ENCODE data around the gene EFEMP2. TPM values are rescaled to one million over a fixed set of nuclear protein-coding genes. Genes with fewer than 3 reads are reported as not detected.
A peak's percentile ranks its signal among the peaks of the same experiment; 100 is the strongest.
"Not testable (repeated sequence)": the region's sequence is repeated elsewhere in the genome, so short reads cannot be mapped to it uniquely, and the experiment has no call there.

EFEMP2 gene
- total RNA-seq, 2 donors from 2014 or later: 111 to 131 TPM

DNA sequence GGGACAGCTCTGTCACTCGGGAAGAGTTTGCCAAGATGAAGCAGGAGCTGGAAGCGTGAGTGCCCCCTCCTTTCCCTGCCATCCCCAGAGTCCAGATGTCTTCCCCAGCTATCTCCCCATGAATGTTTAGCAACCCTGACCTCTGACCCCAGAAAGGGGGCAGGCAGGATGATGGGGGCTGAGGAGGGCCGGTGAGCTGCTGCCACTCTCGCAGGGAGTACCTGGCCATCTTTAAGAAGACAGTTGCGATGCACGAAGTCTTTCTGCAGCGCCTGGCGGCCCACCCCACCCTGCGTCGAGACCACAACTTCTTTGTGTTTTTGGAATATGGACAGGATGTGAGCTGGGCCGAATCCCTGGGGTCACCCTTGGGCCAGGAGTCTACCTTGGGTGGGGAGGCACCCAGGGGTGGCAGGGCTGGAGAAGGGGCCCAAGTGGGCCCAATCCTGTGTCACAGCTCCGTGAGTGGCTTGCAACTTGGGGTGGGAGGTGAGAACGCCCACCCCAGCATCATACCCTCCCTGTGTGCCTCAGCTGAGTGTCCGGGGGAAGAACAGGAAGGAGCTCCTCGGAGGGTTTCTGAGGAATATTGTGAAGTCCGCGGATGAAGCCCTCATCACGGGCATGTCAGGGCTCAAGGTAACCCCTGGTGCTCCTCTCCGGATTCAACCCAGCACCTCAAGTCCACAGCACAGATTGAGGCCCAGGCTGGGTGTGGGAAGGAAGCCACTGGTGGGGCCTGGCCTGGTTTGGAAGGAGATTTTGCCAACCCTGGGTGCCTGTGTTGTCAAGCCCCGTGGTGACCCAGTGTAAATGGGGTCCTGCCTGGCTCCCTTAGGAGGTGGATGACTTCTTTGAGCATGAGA, 22.1 kb downstream of the EFEMP2 start:
- DNase-seq (ENCODE audit: low spot score): peak; percentile 72
- intact Hi-C loops (cut with DNase I): no loop called here

DNA sequence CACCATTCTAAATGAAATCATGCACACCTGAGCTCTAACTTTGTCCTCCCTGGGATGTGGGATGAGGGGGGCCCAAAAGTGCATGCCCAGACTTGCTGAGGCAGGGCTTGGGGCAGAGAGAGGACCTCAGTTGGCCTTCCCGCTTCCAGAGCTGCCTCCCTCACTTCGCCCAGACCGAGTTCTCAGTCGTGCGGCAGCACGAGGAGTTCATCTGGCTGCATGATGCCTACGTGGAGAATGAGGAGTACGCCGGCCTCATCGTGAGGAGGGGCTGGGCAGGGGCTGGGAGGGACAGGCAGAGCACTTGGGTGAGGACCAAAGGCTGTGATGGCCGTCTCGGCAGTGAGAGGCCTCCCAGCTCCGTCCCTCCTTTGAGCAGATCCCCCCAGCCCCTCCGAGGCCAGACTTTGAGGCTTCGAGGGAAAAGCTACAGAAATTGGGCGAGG, 22.8 kb downstream of the EFEMP2 start:
- intact Hi-C loops (cut with DNase I): no loop called here
- DNase-seq (ENCODE audit: low spot score): no peak

GRCh38 chr11:65849366-65849765, 23.2 kb downstream of the EFEMP2 start:
- peak; percentile 77 for DNase-seq (ENCODE audit: low spot score)
- intact Hi-C loops (cut with DNase I): no loop called here

- intact Hi-C loops (cut with DNase I); DNase-seq (ENCODE audit: low spot score): not testable (repeated sequence)
Measured at GRCh38 chr11:65848693-65849092, 23.9 kb downstream of the EFEMP2 start.

DNA sequence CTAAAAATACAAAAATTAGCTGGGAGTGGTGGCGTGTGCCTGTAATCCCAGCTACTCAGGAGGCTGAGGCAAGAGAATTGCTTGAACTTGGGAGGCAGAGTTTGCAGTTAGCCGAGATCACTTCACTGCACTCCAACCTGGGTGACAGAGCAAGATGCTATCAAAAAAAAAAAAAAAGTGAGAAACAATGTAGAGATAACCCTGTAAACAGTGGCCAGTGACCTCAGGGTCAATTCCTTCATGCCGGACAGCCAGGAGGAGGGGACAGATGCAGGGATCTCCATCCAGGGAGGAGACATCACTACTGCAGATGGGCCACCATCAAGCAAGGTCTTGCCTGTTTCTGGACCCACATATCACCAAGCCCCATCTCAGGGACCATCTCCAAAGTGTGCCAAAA, 24.9 kb downstream of the EFEMP2 start:
- intact Hi-C loops (cut with DNase I): no loop called here
- peak; percentile 29 for DNase-seq (ENCODE audit: low spot score)

DNA sequence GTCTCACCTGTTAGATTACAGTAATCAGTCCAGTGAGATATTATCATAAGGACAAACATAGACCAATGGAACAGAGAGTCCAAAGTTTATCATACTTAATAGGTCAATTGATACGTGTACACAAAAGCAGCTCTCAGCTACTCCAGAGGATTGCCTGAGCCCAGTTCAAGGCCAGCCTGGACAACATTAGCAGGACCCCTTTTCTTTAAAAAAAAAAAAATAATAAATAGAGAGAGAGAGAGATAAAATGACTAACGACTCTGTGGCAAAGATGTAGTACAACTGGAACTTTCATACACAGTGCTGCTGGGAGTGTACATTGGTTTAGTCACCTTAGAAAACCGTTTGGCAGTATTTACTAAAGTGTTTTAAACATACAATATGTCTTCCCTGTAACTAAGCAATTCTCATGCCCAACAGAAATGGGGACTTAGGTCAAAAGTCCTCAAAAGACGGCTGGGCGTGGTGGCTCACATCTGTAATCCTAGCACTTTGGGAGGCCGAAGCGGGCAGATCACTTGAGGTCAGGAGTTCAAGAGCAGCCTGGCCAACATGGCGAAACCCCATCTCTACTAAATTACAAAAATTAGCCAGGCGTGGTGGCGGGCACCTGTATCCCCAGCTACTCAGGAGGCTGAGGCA, 28.2 kb downstream of the EFEMP2 start:
- intact Hi-C loops (cut with DNase I): no loop called here
- DNase-seq (ENCODE audit: low spot score): peak; percentile 15

- intact Hi-C loops (cut with DNase I): no loop called here
- no peak for DNase-seq (ENCODE audit: low spot score)
Measured at GRCh38 chr11:65843811-65844210, 28.8 kb downstream of the EFEMP2 start.

- no peak for DNase-seq (ENCODE audit: low spot score)
- intact Hi-C loops (cut with DNase I): no loop called here
Measured at GRCh38 chr11:65842144-65842543, 30.5 kb downstream of the EFEMP2 start.

DNA sequence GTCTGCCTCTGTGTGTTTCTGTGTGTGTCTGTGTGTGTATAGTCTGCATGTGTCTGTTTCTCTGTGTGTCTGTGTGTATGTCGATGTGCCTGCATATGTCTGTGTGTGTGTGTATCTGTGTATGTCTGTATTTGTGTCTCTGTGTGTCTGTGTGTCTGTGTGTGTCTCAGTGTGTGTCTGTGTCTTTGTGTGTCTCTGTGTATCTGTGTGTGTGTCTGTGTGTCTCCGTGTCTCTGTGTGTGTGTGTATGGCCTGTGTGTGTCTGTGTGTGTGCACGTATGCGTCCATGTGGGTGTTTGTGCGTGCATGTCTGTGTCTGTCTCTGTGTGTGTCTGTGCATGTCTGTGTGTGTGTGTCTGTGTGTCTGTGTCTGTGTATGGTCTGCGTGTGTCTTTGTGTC, 38.4 kb downstream of the EFEMP2 start:
- intact Hi-C loops (cut with DNase I): no loop called here
- no peak for DNase-seq (ENCODE audit: low spot score)

- peak; percentile 99 for DNase-seq (ENCODE audit: low spot score)
- intact Hi-C loops (cut with DNase I): no loop called here
Measured at GRCh38 chr11:65833297-65834030, 39.1 kb downstream of the EFEMP2 start, which contains the start of gene SNX32. Gene SNX32, plus strand, starts transcription at chr11:65833963. Its CDS starts 103 bp downstream, at chr11:65834066.

- DNase-seq (ENCODE audit: low spot score); intact Hi-C loops (cut with DNase I): not testable (repeated sequence)
Measured at GRCh38 chr11:65832231-65832630, 40.4 kb downstream of the EFEMP2 start.

- peak; percentile 5 for DNase-seq (ENCODE audit: low spot score)
- intact Hi-C loops (cut with DNase I): no loop called here
Measured at GRCh38 chr11:65829459-65829858, 43.1 kb downstream of the EFEMP2 start.

GRCh38 chr11:65826984-65827735, 45.4 kb downstream of the EFEMP2 start:
- peak; percentile 32 for DNase-seq (ENCODE audit: low spot score)
- intact Hi-C loops (cut with DNase I): no loop called here

DNA sequence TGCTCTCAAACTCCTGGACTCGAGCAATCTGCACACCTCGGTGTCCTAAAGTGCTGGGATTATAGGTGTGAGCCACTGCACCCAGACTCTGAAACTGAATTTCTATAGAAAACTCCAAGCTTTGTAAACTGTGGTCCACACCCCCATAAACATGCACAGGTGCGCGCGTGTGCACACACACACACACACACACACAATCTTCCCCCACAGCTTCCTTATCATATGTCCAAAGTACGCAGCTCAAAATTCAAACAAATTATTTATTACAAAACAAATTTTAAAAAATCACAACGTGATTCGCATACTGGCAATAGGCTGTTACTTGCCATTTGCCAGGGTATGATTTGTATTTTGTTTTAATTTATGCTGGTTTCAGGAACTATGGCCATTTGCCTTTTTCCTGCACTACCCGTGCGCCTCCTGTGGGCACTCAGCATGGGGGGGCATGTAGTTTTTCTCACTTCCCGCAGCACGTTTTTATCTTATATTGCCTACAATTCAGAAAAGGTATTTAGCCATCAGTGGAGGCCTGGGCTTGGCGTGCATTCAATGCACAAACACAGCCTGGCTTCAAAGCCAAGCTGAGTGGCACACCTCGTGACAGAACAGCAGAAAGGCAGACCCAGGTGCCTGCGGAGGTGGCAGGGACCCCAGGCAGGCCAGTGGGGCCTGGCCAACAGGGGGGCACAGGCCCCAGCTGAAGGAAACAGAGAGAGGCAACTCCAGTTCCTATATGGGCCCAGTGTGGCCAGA, 49.6 kb downstream of the EFEMP2 start:
- intact Hi-C loops (cut with DNase I): loop anchor here in 1 of 2 donors (5.0 kb wide), 1 partner anchor 644 kb away; the partner anchor contains the start of gene PELI3
- peak; percentile 9 for DNase-seq (ENCODE audit: low spot score)

DNA sequence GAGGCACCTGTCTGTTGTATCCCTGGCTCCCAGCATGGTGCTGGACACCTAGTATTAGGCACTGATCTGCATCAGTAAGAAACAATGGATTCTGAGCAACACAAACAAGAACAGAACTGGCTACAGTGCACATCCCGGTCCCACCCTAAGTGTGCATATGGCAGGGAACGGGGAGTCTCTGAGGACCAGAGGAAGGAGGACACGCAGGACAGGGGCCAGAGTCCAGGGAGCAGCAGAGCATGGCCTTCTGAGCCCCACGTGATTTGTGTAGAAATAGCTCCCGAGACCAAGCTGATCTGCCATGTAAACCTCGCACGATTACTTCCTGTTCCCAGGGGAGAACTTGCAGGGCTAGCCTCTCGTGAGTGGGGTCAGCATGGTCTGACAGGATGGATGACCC, 51.5 kb downstream of the EFEMP2 start:
- intact Hi-C loops (cut with DNase I): loop anchor here in 1 of 2 donors (5.0 kb wide), 1 partner anchor 646 kb away; the partner anchor contains the start of gene PELI3
- peak; percentile 26 for DNase-seq (ENCODE audit: low spot score)

DNA sequence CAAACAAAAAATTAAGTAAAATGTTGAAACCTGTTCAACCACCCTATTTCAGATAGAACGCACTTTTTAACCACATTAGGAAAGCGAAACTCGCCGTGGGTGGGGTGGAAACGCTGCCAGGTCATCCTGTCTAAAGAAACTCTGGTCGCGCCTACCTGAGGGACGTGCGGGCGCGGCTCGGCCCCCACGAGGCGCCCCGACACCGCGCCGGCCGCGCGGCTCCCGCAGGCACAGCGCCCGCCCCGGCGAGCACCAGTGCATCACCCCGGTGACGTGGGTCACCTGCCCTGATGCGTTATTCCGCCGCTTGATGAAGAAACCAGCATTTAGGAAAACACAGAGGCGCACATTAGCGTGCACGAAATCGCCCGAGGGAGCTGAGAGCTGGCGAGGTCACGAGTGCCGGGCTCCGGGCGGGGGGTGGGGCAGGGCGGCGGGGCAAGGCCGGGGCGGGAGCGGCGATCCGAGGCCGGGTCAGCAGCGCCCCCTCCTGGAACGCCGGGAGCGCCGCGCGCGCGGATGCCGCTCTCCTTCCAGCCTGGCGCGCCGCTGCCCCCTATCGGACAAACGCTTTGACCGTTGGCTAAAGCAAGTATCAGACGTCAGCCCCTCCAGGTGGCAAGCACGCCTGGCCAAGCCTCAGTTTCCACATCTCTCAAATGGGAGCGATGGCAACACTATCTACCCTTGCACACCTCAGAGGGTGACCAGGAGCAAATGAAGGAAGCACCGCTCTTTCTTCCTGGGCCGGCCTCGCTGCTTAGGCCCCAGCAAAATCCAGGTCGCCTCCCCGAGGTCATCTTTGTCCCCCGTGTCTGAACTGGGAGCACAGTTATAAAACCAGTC, 54.5 kb downstream of the EFEMP2 start:
- peak; percentile 99 for DNase-seq (ENCODE audit: low spot score)
- intact Hi-C loops (cut with DNase I): loop anchor here in 1 of 2 donors (2.0 to 5.0 kb wide), 2 partner anchors 37 to 111 kb away; partner anchors contain the start of gene AP5B1

GRCh38 chr11:65817312-65817834, 55.2 kb downstream of the EFEMP2 start:
- peak; percentile 47 for DNase-seq (ENCODE audit: low spot score)
- intact Hi-C loops (cut with DNase I): loop anchor here in 1 of 2 donors (2.0 to 5.0 kb wide), 2 partner anchors 37 to 110 kb away; partner anchors contain the start of gene AP5B1
